ENCODE results near the gene GTF2E1. TPM values are rescaled to one million over a fixed set of nuclear protein-coding genes. Genes with fewer than 3 reads are reported as not detected.
"Not testable (repeated sequence)": the region's sequence is repeated elsewhere in the genome, so short reads cannot be mapped to it uniquely, and the experiment has no call there.

The GTF2E1 gene
- total RNA-seq, 1 donor, result 7.9 TPM

DNA sequence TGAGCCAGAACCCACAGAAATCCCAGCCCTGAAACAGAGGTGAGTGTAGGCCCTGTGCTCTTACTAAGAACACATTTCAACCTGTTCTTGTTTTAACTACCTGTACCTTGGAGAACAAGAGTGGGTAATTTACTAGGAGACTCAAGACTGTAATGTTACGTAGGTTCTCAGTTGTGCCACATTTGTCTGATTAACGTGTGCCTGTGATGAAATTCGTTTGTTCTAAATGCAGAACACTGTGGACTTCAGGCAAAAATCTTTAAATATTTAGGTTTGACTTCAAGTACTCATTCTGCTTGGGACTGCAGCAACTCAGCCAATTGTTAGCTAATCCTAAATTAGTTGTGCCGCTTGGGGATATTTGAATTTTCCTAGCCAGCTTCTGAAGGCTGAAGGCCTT lies 28.3 kb downstream of the GTF2E1 start:
- Histone ChIP-seq H3K27me3 (ENCODE audit: insufficient read depth, low read length) (no peaks in the 10 kb centered on the region), H3K4me3 (ENCODE audit: low read length) (no peak overlapping the region), H3K9me3 (ENCODE audit: low read depth, low read length) (no peaks in the 10 kb centered on the region), H3K4me1 (ENCODE audit: insufficient read depth, low read length) (no peaks in the 10 kb centered on the region)

DNA sequence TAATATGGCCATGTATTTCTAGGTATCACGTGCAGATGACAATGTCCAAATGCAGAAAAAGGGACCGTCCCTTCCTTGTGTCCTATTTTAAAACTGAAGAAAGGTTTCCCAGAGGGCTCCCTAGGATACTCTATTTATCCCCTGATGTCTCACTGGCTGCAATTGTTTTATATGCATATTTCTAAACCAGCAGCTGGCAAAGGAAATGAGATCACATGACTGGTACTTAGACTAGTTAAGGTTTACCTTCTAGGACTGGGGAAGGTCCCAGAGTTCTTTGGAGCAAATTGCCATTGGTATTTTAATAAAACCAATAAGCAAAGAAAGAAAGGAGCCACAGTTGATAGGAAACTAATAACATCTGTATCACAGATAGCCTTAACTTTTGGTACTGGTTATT lies 29.5 kb downstream of the GTF2E1 start:
- no peaks in the 10 kb centered on the region for H3K4me1 ChIP-seq (ENCODE audit: insufficient read depth, low read length)

DNA sequence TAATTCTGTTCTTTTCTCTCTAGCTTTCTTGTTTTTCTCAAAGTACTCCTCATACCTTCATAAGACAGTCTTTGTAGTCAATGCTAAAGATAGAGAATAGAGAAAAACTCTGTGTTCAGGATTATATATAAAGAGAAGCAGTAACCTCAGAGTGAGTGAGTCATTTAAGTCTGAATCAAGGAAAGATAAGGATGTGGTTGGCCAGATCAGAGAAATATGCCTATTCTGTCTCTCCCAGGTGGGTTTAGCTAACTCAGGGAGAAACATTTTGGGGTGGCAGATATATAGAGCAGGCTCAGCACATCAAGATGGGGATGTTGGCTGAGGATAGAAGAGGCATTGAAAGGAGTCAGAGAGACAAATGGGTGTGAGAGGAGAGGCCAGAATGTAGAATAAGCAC lies 31.4 kb downstream of the GTF2E1 start:
- Histone ChIP-seq H3K9me3 (ENCODE audit: low read depth, low read length) (no peaks in the 10 kb centered on the region), H3K27me3 (ENCODE audit: insufficient read depth, low read length) (no peaks in the 10 kb centered on the region), H3K4me1 (ENCODE audit: insufficient read depth, low read length) (no peaks in the 10 kb centered on the region), H3K4me3 (ENCODE audit: low read length) (no peak overlapping the region)

More for the DNA sequence above, 29.5 kb downstream of the GTF2E1 start:
- no peaks in the 10 kb centered on the region for H3K27me3 ChIP-seq (ENCODE audit: insufficient read depth, low read length)
- no peak overlapping the region for H3K4me3 ChIP-seq (ENCODE audit: low read length)
- no peaks in the 10 kb centered on the region for H3K9me3 ChIP-seq (ENCODE audit: low read depth, low read length)

DNA sequence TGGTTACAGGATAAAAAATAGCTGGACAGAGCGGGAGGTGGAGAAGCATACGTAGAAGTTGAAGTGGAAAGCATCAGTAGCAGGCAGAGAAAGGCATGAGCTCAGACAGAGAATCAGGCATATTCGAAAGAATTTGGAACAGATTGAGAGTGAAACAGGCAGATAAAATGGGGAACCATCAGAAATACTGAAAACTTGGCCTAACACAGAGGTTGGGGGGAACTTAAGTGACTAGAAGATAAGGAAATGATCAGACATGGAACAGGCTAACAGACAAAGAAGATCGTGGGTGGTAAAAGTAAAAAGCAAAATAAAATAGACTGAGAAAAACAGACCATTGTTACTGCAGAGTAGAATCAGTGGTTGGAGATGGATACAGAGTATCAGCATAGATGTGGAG lies 32.9 kb downstream of the GTF2E1 start:
- H3K4me3 ChIP-seq (ENCODE audit: low read length), result no peak overlapping the region

DNA sequence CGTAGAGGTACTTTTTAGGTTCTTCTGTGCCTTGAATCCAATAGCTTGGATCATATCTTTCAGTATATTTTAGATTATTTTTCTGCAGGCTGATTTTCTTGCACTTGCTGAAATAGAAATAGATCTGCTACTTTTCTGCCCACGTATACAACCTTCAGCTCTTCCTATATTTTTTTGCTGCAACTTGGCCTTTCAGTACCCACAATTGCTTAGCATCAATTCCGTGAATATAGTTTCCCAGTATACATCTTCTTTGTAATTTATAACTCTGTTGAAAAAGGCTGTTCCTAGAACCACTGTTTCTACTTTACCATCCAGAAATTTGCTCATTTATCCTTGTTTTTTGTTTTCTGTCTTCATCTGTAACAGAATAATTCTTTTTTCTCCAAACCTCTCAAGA lies 36.2 kb downstream of the GTF2E1 start:
- Histone ChIP-seq H3K4me1 (ENCODE audit: insufficient read depth, low read length) (no peaks in the 10 kb centered on the region), H3K4me3 (ENCODE audit: low read length) (no peak overlapping the region), H3K27me3 (ENCODE audit: insufficient read depth, low read length) (no peaks in the 10 kb centered on the region)

More for the DNA sequence above, 32.9 kb downstream of the GTF2E1 start:
- H3K9me3 ChIP-seq (ENCODE audit: low read depth, low read length), result no peaks in the 10 kb centered on the region
- no peaks in the 10 kb centered on the region for H3K27me3 ChIP-seq (ENCODE audit: insufficient read depth, low read length)
- H3K4me1 ChIP-seq (ENCODE audit: insufficient read depth, low read length), result no peaks in the 10 kb centered on the region

DNA sequence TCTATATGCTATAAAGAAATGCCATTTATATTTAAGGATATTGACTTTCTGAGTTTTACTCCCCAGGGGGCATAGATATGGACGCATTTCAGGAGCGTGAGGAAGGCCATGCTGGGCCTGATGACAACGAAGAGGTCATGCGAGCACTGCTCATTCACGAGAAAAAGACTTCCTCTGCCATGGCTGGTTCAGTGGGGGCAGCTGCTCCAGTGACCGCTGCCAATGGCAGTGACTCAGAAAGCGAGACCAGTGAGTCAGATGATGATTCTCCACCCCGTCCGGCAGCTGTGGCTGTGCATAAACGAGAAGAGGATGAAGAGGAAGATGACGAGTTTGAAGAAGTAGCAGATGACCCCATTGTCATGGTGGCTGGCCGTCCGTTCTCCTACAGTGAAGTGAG lies 38.4 kb downstream of the GTF2E1 start:
- Histone ChIP-seq H3K4me1 (ENCODE audit: insufficient read depth, low read length) (no peaks in the 10 kb centered on the region), H3K4me3 (ENCODE audit: low read length) (no peak overlapping the region), H3K9me3 (ENCODE audit: low read depth, low read length) (no peaks in the 10 kb centered on the region), H3K27me3 (ENCODE audit: insufficient read depth, low read length) (no peaks in the 10 kb centered on the region)

More for the DNA sequence above, 36.2 kb downstream of the GTF2E1 start:
- no peaks in the 10 kb centered on the region for H3K9me3 ChIP-seq (ENCODE audit: low read depth, low read length)

DNA sequence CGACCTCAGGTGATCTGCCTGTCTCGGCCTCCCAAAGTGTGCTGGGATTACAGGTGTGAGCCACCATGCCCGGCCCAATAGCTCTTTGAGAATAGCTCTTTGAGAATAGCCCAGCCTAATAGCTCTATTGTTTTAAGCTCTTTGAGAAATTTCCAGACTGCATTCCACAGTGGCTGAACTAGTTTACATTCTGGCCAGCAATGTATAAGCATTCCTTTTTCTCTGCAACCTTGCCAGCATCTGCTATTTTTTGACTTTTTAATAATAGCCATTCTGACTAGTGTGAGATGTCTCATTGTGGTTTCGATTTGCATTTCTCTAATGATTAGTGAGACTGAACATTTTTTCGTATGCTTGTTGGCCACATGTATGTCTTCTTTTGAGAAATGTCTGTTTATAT lies 43.3 kb downstream of the GTF2E1 start:
- not testable (repeated sequence) for H3K4me1 ChIP-seq (ENCODE audit: insufficient read depth, low read length); H3K4me3 ChIP-seq (ENCODE audit: low read length); H3K9me3 ChIP-seq (ENCODE audit: low read depth, low read length); H3K27me3 ChIP-seq (ENCODE audit: insufficient read depth, low read length)

DNA sequence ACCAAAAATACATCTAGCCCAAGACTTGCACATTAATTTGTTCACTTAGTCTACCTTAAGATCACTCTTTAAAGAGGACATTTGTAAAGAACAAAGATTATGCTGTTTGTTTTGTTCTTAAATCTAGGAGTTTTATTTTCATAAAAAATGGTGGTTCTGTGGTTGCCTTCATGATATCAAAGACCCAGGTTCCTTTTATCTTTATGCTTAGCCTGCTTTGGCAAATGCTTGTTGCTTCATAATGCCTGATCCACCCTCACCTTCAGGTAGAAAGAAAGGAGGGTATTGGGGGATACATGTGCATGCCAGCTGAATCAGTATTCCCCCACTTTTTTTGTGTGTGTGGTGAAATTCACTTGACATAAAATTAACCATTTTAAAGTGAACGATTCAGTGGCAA lies 48.5 kb downstream of the GTF2E1 start:
- Histone ChIP-seq H3K27me3 (ENCODE audit: insufficient read depth, low read length) (no peaks in the 10 kb centered on the region), H3K4me1 (ENCODE audit: insufficient read depth, low read length) (no peaks in the 10 kb centered on the region), H3K4me3 (ENCODE audit: low read length) (no peak overlapping the region), H3K9me3 (ENCODE audit: low read depth, low read length) (no peaks in the 10 kb centered on the region)

DNA sequence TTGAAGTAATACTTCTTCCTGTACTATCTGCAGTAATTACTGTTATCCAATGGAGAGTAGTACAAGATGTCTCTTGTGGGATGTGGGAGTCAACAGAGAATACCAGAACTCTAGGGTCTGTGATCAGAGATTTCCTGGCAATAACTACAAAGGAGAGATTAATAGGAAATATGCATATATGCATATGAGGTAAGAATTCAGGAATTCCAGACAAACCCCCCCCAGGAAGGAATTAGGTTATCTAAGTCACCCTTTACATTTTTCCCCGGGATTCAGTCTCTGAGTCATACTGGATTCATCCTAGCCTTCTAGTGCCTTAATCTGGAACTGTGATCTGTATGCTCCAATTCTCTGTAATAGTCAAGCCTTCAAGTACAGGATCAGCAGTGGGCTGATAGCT lies 49.4 kb downstream of the GTF2E1 start:
- Histone ChIP-seq H3K9me3 (ENCODE audit: low read depth, low read length) (no peaks in the 10 kb centered on the region), H3K4me3 (ENCODE audit: low read length) (no peak overlapping the region), H3K27me3 (ENCODE audit: insufficient read depth, low read length) (no peaks in the 10 kb centered on the region), H3K4me1 (ENCODE audit: insufficient read depth, low read length) (no peaks in the 10 kb centered on the region)

DNA sequence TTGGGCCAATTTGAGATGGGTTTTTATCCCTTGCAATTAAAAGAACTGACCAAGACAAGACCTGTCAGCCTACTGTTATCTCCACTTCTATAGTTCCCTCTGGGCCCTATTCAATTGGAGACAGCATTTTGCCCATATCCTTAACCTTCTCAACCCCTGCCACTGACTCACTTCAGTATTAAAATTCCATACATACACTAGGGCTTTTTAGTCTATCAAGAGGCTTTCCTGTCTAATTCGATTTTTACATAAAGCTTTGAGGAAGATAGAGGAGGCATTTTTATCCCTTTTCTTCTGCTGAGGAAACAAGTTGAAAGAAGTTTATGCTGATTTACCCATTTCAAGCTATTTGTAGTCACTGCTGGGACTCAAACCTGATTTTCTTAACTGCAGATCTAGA lies 51.1 kb downstream of the GTF2E1 start:
- Histone ChIP-seq H3K27me3 (ENCODE audit: insufficient read depth, low read length) (no peaks in the 10 kb centered on the region), H3K4me1 (ENCODE audit: insufficient read depth, low read length) (no peaks in the 10 kb centered on the region), H3K4me3 (ENCODE audit: low read length) (no peak overlapping the region), H3K9me3 (ENCODE audit: low read depth, low read length) (no peaks in the 10 kb centered on the region)

DNA sequence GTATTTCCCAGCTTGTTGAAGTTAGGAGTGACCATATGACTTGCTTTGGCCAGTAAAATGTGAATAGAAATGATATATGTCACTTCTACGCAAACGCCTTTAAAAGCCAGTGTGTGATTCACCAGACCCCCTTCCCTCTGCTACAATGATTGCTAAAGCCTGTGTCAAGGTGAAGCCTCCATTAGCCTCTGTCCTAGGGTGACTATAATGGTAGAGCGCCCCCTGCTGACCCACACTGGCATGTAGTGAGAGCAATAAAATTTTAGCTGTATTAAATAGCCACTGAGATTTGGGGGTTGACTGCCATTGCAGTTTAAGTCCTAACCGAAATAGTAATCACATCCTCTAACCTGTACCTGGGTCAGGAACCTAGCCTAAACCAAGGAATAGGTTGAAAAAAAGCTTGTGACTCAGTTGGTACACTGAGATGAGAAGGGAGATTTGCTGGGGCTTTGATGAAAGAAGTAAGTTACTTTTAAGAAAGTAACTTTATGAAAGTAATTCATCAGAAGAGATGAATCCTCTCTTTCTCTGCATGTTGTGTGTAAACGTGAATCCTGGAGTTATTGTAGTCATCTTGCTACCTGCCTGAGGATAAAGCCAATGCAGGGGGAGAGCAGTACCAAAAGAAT lies 52.6 kb downstream of the GTF2E1 start:
- Histone ChIP-seq H3K4me1 (ENCODE audit: insufficient read depth, low read length) (no peaks in the 10 kb centered on the region), H3K9me3 (ENCODE audit: low read depth, low read length) (no peaks in the 10 kb centered on the region), H3K4me3 (ENCODE audit: low read length) (no peak overlapping the region), H3K27me3 (ENCODE audit: insufficient read depth, low read length) (no peaks in the 10 kb centered on the region)

DNA sequence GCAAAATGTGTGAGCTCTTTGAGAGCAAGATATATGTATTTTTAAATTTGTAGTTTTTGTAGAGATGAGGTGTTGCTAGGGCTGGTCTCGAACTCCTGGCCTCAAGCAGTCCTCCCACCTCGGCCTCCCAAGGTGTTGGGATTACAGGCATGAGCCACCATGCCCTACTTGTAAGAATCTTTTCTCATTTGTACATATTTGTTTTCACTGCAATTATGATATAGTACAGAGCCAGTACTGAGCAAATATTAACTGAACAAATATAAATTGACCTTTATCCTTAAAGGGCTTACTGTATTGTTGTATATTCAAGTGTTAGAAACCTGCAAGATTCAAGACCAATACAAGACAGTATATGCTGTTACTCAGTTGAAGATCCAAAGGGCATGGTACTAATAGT lies 53.4 kb downstream of the GTF2E1 start:
- Histone ChIP-seq H3K4me3 (ENCODE audit: low read length) (no peak overlapping the region), H3K9me3 (ENCODE audit: low read depth, low read length) (no peaks in the 10 kb centered on the region), H3K4me1 (ENCODE audit: insufficient read depth, low read length) (no peaks in the 10 kb centered on the region), H3K27me3 (ENCODE audit: insufficient read depth, low read length) (no peaks in the 10 kb centered on the region)

DNA sequence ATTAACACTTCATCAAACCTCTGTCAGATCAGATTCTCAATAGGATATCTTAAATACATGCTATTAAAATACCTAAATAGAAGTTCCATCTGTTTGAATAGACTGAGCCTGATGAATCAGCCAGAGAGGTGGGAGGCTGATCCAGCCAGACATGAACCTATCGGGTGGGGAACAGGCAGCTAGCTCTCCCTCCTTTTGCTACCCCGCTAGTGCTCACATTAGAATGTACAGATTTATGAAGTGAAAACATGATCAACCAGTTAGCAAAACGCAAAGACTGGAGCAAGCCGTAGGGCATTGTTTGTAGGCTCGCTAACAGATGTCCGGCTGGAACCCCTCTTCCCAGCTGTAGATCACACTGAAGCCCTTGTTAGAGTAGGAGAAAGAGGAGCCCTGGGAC lies 54.4 kb downstream of the GTF2E1 start:
- no peaks in the 10 kb centered on the region for H3K27me3 ChIP-seq (ENCODE audit: insufficient read depth, low read length)
- H3K4me3 ChIP-seq (ENCODE audit: low read length), result no peak overlapping the region
- H3K4me1 ChIP-seq (ENCODE audit: insufficient read depth, low read length), result no peaks in the 10 kb centered on the region
- H3K9me3 ChIP-seq (ENCODE audit: low read depth, low read length), result no peaks in the 10 kb centered on the region

DNA sequence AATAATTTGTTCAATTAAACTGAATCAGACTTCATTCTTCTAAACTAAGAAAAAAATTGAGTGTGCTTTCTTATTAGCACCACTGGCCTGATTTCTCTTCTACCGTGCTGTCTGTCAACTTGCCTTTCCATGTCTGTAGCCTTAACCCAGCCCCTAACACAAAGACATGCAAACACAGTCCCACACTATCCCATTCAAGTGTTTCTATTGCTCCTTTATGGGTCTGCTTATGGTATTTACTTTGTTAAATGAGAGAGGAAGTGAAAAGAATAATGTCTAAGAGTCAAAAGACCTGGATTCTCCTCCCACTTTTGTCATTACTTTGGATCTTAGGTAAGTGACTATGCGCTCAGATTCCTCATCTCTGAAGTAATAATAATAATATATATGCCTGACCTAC lies 55.3 kb downstream of the GTF2E1 start:
- Histone ChIP-seq H3K9me3 (ENCODE audit: low read depth, low read length) (no peaks in the 10 kb centered on the region), H3K4me3 (ENCODE audit: low read length) (no peak overlapping the region), H3K4me1 (ENCODE audit: insufficient read depth, low read length) (no peaks in the 10 kb centered on the region), H3K27me3 (ENCODE audit: insufficient read depth, low read length) (no peaks in the 10 kb centered on the region)

DNA sequence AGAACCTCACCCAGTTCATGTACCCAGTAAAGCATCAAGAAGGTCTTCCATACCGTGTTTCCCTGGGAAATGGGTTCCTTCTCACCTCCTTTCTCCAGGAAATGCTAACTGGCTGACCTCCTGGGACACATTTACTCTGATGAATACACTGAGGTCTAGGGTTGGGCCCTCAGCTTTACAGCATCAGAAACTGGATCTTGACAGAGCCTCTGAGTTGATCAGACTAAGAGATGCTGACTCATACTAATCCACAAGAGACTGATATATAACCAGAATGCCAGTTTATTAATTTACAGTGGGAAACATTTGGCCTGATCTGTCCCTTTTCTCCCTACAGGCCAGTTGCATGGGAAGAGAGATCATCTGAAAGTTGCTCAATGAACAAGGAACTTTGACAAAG lies 55.8 kb downstream of the GTF2E1 start:
- Histone ChIP-seq H3K9me3 (ENCODE audit: low read depth, low read length) (no peaks in the 10 kb centered on the region), H3K4me1 (ENCODE audit: insufficient read depth, low read length) (no peaks in the 10 kb centered on the region), H3K4me3 (ENCODE audit: low read length) (no peak overlapping the region), H3K27me3 (ENCODE audit: insufficient read depth, low read length) (no peaks in the 10 kb centered on the region)

DNA sequence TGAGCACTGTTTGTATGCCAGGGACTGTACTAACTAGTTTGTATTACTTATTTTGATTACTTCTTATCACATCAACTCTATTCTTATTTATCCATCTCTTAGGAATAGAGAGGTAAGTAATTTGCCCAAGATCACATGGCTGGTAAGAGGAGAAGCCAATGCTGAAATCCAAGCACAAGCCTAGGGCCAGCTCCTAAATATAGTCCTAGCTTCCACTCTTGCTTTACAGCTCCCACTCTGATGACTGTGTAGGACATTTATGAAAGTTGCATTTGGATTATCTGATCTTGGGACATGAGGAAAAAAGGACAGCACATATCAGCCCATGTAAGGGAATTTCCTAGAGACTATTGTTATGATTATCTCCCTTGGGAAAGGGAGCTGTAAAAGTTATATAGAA lies 58.1 kb downstream of the GTF2E1 start:
- Histone ChIP-seq H3K27me3 (ENCODE audit: insufficient read depth, low read length) (no peaks in the 10 kb centered on the region), H3K4me3 (ENCODE audit: low read length) (no peak overlapping the region), H3K9me3 (ENCODE audit: low read depth, low read length) (no peaks in the 10 kb centered on the region), H3K4me1 (ENCODE audit: insufficient read depth, low read length) (no peaks in the 10 kb centered on the region)

Data from mononuclear cell (primary cell).